Effector memory CD4-positive, alpha-beta T cell (primary cell): ENCODE results near the gene EGR2.

Experiments
- DNase-seq, 3 donors: peaks; one replicate each; pipeline ENCODE4 v3.0.0-alpha.2; 2020
- H3K27ac ChIP-seq: 2 replicates; pipeline ENCODE4 v1.7.0; 2013; ENCODE audit warnings: mild to moderate bottlenecking, low read length, moderate library complexity; ENCODE audit not compliant: insufficient read depth, poor library complexity, severe bottlenecking
- H3K27me3 ChIP-seq: replicated peaks from 2 replicates; pipeline ENCODE4 v1.7.0; 2013; ENCODE audit warnings: mild to moderate bottlenecking, low read length; ENCODE audit not compliant: insufficient read depth, control insufficient read depth, poor library complexity, severe bottlenecking
- H3K36me3 ChIP-seq: 2 replicates; pipeline ENCODE4 v1.7.0; 2013; ENCODE audit warnings: mild to moderate bottlenecking, low read length, moderate library complexity; ENCODE audit not compliant: control insufficient read depth, insufficient read depth
- H3K4me1 ChIP-seq: 2 replicates; pipeline ENCODE4 v1.7.0; 2013; ENCODE audit warnings: low read length, mild to moderate bottlenecking; ENCODE audit not compliant: control insufficient read depth, insufficient read depth, poor library complexity, severe bottlenecking
- H3K4me3 ChIP-seq: 2 replicates; pipeline ENCODE4 v1.7.0; 2013; ENCODE audit warnings: low read length, low read depth, mild to moderate bottlenecking; ENCODE audit not compliant: insufficient read depth, poor library complexity, severe bottlenecking
- H3K9me3 ChIP-seq: 2 replicates; pipeline ENCODE4 v1.7.0; 2013; ENCODE audit warnings: mild to moderate bottlenecking, low read length, moderate library complexity; ENCODE audit not compliant: control insufficient read depth
- total RNA-seq, 3 donors: gene quantifications; one replicate each; lab custom pipeline; 2026; lab: John Stamatoyannopoulos, UW

Gene EGR2
- total RNA-seq: 5.9 to 33.2 (median 13.7) reads per million in 3 donors

DNA sequence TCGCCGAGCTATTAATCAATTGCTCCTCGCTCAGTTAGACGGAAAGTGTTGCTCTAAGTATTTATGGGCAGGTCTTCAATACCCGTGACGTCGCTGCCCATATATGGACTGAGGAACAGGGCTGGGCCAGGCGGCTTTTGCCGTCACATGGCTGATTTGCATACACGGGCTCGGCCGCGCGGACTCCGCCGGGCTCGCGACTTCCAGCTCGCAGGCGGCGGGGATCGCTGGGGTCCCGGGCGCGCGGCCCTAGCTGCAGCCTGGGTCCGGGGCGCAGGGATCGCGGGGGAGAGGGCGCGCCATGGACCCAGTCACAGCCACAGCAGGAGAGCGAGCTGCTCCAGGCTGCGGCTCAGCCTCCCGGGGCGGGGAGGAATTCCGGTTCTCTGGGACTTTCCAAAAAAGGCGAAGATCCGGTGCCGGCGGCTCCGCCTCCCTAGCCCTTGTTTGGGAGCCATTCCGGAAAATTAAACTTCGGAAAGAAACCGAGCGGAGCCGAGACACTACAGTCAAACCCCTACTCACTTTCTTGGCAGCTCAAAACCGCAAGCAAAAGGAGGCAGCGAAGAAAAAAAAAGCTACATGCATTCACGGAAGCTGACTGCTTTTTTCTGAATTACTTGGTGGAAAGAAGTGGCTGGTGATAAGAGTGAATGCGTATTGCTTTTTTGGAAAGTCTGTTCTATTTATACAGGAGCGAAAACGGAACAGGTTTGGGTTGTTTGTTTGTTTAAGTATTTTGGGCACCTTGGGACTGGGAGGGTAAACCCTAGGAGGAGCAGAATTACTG, at the start of gene EGR2:
Gene EGR2, minus strand, starts transcription at position 36 of the 790 bp plus-strand sequence. CDS start 337 bp downstream, outside the sequence.
- Histone ChIP-seq H3K27ac (peak within 1 kb of the TSS; percentile 80), H3K4me3 (peak within 1 kb of the TSS; percentile 91), H3K36me3 (no peaks in the 10 kb centered on the region), H3K9me3 (no peaks in the 10 kb centered on the region), H3K27me3 (peaks cover 32% of the 10 kb centered on the region), H3K4me1 (peaks cover 41% of the 10 kb centered on the region)
- DNase-seq: peak; percentile 86 to 94 (median 92)

DNA sequence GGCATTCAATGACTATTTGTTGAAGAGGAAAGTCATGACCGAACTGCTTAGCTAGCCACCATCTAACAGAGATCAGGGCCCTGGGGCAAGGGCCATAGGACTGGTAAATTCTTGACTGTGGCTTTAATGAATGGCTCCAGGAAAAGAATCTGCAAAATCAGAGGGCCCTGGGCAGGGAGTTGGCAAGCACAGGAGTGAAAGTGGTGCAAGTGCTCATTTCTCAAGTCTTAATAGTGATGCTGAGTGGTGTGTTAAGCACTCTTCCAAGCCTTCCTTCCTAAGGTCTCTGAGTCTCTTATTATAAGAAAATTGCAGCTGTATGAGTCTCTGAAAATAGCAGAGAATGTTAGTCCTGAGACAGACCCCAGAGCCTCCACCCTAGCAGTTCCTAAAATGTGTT, 46.3 kb upstream of the EGR2 start:
- H3K4me1 ChIP-seq: no peaks in the 10 kb centered on the region
- H3K27ac ChIP-seq: no peak overlapping the region
- H3K27me3 ChIP-seq: no peaks in the 10 kb centered on the region

DNA sequence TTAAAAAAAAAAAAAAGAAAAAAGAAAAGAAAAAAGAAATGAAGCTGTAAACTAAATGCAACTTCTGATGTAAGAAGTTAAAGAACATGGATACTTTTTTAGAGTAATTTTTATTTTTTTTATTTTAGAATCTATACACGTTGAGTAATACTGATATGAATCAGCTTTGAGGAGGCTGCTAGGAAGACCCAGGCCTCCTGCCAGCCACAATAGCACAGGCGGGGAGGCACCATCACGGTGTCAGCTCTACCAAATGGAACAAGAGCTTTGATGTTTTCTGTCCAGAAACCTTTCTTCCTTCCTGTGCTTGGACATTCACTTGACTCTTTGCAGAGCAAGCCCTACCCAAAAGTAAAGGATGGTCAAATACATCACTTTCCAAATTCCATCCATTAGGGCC, 45.3 kb upstream of the EGR2 start:
- H3K27ac ChIP-seq: no peak overlapping the region
- H3K36me3 ChIP-seq: no peaks in the 10 kb centered on the region
- no peaks in the 10 kb centered on the region for H3K27me3 ChIP-seq
- H3K9me3 ChIP-seq: no peaks in the 10 kb centered on the region
- no peaks in the 10 kb centered on the region for H3K4me1 ChIP-seq
- no peak for DNase-seq
- no peak overlapping the region for H3K4me3 ChIP-seq

More for the DNA sequence above, 46.3 kb upstream of the EGR2 start:
- H3K9me3 ChIP-seq: no peaks in the 10 kb centered on the region
- no peak for DNase-seq
- no peak overlapping the region for H3K4me3 ChIP-seq
- no peaks in the 10 kb centered on the region for H3K36me3 ChIP-seq

DNA sequence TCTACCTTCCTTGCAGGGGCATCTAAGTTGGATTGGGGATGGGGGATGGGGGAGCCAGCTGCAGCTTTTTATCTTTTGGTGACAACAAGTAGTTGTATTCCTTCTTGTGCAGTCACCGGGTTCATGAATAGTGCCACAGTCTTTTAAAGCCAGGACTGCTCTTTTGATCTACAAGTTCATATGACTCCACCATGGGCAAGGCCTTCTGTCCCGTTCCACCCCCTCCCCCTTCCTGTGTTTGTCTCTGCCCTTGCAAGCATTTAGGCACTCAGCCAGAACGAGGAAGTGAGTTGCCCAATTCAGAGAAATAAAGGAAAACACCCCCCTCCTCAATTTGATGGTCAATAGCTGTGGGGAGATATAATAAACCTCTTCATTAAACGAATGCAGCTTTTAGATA, 44.8 kb upstream of the EGR2 start:
- no peaks in the 10 kb centered on the region for H3K36me3 ChIP-seq
- no peak overlapping the region for H3K4me3 ChIP-seq
- no peaks in the 10 kb centered on the region for H3K4me1 ChIP-seq
- no peaks in the 10 kb centered on the region for H3K9me3 ChIP-seq
- no peaks in the 10 kb centered on the region for H3K27me3 ChIP-seq
- no peak for DNase-seq
- no peak overlapping the region for H3K27ac ChIP-seq

DNA sequence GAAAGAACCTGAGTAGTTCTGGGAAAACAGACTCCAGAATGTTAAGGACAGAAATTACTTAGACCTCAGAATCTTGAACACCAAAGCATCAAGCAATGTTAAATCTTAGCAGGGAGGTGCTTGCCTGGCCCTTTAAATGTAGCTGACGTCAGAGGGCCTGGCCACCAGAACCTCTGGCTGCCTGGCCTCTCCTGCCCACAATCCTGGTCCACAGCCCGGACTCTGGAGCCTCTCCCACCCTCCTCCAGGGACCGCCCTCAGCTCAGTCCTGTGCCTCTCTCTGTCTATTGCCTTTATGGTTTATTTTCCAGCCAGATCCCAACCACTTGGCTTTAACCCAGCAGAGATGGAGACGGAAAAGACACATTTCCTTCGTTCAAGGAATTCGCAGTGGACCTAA, 42.2 kb upstream of the EGR2 start:
- Histone ChIP-seq H3K4me1 (peaks cover 6% of the 10 kb centered on the region), H3K36me3 (no peaks in the 10 kb centered on the region), H3K27ac (no peak overlapping the region), H3K4me3 (no peak overlapping the region), H3K27me3 (no peaks in the 10 kb centered on the region), H3K9me3 (no peaks in the 10 kb centered on the region)
- DNase-seq: no peak

DNA sequence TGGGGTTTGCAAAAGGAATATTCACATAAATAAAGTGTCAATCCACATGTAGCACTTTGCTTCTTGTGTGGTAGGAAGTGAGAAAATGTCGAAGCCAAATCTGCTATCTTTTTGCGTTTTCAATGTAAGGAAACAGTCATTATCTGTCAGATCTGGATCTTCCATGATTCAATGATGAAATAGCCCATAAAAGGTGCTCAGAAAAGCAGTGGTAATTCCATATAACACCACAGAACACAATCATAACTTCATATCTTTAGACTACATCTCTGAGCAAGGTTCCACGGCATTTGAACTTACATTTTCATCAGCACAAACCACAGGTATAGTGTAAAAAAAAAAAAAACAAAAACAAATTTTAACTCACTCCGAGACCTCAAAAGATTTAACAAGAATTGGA, 39.9 kb upstream of the EGR2 start:
- DNase-seq: no peak
- H3K27ac ChIP-seq: no peak overlapping the region
- H3K4me3 ChIP-seq: no peak overlapping the region
- H3K4me1 ChIP-seq: peaks cover 6% of the 10 kb centered on the region
- no peaks in the 10 kb centered on the region for H3K27me3 ChIP-seq
- H3K9me3 ChIP-seq: no peaks in the 10 kb centered on the region
- no peaks in the 10 kb centered on the region for H3K36me3 ChIP-seq

DNA sequence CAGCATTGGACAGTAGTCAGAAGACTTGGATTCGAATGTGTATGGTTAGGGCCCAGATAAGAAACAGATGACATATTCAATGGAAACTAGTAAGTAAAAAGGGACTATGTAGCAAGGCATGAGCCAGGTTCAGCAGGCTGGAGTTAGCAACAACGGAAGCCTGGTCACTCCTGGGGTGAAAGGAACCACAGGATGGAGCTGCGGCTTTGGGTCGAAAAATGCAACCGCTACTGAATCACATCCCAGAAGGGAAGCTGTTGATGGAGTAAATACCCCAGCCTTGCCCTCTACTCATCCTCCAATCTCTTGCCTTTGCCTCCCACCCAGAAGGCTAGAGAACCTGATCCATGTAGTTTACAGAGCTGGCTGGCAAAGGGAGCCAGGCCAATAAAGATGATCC, 37.5 kb upstream of the EGR2 start:
- no peaks in the 10 kb centered on the region for H3K36me3 ChIP-seq
- DNase-seq: no peak
- no peaks in the 10 kb centered on the region for H3K9me3 ChIP-seq
- H3K4me1 ChIP-seq: peaks cover 6% of the 10 kb centered on the region
- no peaks in the 10 kb centered on the region for H3K27me3 ChIP-seq
- no peak overlapping the region for H3K27ac ChIP-seq
- no peak overlapping the region for H3K4me3 ChIP-seq

DNA sequence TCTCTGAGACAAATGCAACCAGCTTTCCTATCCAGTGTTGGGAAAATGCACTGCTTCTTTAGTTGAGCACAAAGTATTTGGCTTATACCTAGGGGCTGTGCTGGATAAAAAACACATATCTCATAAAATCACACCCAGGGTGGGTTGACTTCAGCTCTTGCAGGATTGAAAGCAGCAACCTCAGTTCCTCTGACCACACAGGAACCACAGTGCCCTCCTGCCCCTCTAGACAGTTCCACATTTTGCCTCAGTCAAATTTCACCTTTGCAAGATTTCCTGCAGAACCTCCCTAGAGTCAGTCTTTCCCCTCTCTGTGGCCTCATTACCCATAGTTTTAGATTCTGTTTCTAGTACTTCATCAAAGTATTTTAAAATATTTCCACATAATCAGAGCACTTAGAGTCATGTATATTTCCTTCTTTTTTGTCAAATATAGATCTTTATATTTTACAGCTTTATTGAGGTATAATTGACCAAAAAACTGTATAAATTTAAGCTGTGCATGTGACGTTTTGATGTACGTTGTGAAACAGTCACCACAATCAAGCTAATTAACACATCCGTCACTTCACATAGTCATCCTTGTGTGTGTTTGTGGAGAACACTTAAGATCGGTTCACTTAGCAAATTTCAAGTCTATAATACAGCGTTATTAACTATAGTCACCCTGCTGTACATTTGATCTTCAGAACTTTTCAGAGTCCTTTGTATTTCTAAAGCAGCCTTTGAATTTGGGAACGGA, 37.0 kb upstream of the EGR2 start:
- DNase-seq: no peak
- Histone ChIP-seq H3K36me3 (no peaks in the 10 kb centered on the region), H3K27ac (no peak overlapping the region), H3K27me3 (no peaks in the 10 kb centered on the region), H3K4me3 (no peak overlapping the region), H3K9me3 (no peaks in the 10 kb centered on the region), H3K4me1 (peaks cover 6% of the 10 kb centered on the region)

DNA sequence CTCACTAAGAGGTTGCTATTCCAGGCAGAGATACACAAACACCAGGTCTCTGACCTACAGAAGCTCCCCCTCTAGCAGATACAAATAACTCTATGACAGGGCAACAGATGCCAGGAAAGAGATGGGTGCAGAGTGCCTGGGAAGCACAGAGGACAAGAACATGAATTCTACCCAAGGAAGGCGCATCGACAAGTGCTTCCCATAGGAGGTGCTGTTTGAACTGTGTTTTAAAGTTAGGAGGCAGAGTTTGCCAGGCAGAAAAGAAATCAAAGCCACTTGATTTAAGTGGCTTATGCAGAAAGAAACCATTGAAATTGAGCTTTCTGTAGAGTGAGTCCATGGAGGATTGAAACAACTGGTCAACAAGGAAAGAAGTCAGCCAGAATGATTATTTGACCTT, 35.3 kb upstream of the EGR2 start:
- Histone ChIP-seq H3K4me1 (peaks cover 6% of the 10 kb centered on the region), H3K9me3 (no peaks in the 10 kb centered on the region), H3K27ac (no peak overlapping the region), H3K4me3 (no peak overlapping the region), H3K36me3 (no peaks in the 10 kb centered on the region), H3K27me3 (no peaks in the 10 kb centered on the region)
- no peak for DNase-seq

DNA sequence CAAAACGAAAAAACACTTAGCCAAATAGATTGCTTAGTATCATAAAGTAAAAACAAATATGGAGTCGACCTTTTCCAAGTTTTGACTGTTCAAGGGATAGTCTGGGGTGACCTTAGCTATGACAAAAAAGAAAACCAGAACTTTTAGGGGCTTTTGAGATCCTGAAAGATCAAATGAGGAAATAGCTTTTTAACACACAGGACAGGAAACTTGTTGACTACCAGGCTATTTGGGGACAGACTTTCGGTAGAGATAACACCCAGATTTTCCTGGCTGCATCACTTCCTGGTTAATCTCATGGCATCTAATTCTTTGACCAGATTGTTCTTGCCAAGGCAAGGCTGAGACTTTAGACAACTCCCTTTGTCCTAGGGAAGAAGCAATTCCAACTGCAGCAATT, 34.5 kb upstream of the EGR2 start:
- Histone ChIP-seq H3K4me3 (no peak overlapping the region), H3K4me1 (peaks cover 6% of the 10 kb centered on the region)
- no peak for DNase-seq

More for the DNA sequence above, 34.5 kb upstream of the EGR2 start:
- Histone ChIP-seq H3K27me3 (no peaks in the 10 kb centered on the region), H3K27ac (no peak overlapping the region), H3K9me3 (no peaks in the 10 kb centered on the region), H3K36me3 (no peaks in the 10 kb centered on the region)
